ENCODE measurements around the gene PPP3R1.

GRCh38 chr2:68295516-68295915, 43.2 kb upstream of the PPP3R1 start:
- TF ChIP-seq POLR2AphosphoS5 (IDR thresholded peaks at IDR 0.05) (no peak), CTCF (IDR thresholded peaks at IDR 0.05) (no peak)
